ENCODE measurements around the gene NRTN.
"Not testable (repeated sequence)": the region's sequence is repeated elsewhere in the genome, so short reads cannot be mapped to it uniquely, and the experiment has no call there.

NRTN gene

DNA sequence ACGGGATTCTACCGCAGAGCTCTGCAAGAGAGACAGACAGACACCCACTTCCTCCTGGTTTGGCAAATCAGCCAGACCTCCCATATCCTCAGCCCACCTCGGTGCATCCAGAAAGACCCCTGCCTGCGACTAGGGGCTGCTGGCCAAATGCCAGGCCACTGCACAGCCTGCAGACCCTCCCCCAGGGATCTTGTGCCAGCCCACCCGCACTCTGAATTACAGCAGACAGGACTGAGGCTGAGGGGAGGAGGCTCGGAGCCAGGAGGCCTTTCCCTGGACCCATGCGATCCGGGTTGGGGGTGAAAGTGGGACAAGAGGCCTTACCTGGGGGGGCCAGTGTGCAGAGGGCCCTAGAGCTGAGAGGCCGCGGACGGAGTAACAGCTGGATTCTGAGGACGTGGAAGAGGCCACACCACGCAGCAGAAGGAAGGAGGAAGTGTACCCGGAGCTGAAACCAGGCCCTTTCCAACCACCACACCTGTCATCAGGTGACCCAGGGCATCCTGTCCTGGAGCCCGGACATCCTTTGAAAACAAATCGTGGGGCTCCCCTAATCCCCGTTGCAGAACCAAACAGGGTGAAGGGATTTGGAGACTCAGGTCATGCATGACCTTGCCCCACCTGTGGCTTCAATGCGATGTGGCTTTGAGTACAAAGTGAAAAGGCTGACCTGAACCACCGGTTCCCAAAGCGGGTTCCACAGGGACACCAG is 33.6 kb downstream of the NRTN start:
- DNase-seq (ENCODE audit: low read depth in 2 of 2) = no peak

DNA sequence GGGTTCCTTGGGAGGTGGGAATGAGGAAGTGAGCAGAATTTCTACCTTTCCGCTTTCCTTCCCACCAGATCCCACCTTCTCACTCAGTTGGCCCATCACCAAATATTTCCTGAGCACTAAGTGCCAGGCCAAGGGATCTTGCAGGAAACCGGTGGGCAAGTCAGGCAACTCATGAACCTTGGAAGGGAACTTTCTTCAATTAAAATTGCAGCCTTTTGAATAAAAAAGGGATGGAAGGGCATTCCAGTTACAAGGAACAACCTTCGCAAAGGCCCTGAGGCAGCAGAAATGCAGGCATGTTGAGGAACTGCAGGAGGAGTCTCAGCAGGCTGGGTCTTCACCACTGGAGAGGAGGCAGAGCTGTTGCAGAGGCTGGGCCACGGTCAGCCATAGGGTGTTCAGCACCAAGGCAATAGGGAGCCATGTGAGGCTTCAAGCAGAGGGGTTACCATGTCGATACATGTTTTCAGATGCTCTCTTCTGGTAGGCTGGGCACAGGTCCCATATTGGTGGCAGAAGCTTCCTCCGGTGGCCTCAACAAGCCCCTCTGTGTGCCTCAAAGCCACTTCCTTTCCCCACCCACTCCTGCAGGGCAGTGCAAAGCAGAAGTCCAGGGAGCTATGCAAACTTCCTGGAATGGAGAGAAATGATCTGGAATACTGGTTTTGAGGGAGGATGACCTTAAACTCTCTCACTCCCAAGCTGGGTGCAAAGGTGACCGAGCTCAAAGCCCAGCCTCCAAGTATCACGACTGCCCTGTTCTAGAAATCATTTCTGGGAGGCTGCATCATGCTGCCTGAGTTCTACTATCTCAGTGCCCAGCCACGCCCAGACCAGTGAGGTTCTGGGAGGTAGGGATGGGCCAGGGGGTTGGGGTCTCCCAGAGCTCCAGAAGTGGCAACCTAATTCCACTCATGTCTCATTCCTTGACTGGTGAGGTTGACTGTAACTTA is 34.5 kb downstream of the NRTN start, which contains the start of gene FUT6:
Gene FUT6 (minus strand): TSS at position 638 of the 953 bp plus-strand sequence. CDS start 7,135 bp downstream, outside the sequence.
- DNase-seq (ENCODE audit: low read depth in 2 of 2) = no peak

DNA sequence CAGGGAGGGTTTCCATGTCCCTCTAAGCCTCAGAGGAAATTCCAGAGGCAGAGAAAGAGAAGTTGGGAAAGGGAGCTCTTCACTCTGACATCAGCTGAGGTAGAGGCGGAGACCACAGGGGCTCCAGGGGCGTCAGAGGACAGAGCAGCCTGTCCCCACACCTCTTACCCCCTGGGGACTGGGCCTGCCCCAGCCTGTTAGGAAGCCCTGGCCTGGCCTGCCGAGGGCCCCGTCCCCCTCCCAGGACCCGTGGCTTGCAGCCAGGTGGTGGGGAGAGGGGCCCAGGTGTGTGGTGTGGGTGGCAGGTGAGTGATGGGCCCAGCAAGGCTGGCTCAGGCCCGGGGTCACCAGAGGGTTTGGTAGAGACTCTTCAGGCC is 36.9 kb downstream of the NRTN start:
- DNase-seq (ENCODE audit: low read depth in 2 of 2) = not testable (repeated sequence)

DNA sequence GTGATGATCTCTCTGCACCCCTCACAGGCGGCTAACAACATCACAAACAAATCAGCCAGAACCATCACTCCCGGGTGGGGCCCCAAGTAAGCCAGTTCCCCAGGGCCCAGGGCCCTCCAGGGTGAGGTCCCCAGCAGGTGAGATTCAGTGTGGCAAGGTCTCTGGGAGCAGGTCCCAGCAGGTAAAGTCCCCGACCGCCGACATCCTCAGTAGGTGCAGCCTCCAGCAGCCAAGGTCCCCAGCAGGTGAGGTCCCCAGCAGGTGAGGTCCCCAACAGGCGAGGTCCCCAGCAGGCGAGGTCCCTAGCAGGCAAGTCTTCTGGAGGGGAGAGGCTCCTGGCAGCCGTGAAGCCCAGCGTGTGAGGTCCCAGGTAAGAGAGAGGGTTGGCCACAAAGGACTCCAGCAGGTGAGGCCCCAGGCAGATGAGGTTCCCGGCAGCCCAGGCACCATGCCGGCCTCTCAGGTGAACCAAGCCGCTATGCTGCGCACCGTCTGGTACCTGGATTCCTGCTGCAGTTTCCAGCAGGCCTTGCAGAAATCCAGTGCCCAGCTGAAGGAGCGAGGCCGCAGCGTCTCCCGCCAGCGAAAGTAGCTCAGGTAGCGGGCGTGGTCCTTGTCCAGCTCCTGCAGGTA is 38.5 kb downstream of the NRTN start:
- no peak for DNase-seq (ENCODE audit: low read depth in 2 of 2)

DNA sequence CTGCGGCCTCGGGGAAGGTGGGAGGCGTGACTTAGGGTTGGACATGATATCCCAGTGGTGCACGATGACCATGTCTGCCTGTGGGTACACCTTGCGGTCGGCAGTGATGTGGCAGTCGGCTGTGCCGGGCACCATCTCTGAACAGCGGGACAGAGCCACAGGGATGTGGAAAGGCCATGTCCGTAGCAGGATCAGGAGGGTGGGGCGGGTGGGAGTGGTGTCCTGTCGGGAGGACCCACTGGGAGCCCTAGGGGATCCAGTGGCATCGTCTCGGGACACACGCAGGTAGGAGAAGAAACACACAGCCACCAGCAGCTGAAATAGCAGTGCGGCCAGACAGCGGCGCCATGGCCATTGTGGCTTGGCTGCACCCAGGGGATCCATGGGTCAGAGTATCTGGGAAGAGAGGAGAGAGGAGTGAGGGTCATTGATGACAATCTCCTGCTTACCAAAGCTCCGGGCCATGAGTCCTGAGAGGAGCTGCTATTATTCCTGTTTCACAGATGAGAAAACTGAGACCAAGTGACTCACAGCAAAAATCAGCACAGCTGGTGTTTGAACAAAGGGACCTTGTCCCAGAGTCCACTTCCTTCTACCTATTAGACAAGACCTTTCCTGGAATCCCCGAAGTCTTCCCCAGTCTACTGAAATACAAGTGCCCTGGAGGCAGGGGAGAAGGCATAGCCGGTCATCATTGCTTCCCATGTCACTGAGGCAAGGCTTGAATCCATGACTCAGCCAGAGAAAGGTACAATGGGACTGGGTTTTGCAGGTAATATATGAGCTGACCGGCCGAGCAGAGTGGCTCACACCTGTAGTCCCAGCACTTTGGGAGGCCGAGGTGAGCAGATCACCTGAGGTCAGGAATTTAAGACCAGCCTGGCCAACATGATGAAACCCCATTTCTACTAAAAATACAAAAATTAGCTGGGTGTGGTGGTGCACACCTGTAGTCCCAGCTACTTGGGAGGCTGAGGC is 39.9 kb downstream of the NRTN start:
- no peak for DNase-seq (ENCODE audit: low read depth in 2 of 2)

DNA sequence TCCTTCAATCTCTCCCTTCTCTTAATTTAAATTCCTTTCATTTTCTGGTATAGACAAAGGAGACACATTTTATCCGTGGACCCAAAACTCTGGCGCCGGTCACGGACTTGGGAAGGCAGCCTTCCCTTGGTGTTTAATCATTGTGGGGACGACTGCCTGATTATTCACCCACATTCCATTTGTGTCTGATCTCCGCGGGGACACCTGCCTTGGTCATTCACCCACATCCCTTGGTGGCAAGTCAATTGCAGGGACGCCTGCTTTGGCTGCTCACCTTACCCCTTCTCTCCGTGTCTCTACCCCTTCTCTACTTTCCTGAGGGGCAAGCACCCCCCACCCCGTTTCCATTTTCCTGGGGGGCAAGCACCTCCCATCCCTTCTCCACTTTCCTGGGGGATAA is 43.0 kb downstream of the NRTN start:
- not testable (repeated sequence) for DNase-seq (ENCODE audit: low read depth in 2 of 2)

DNA sequence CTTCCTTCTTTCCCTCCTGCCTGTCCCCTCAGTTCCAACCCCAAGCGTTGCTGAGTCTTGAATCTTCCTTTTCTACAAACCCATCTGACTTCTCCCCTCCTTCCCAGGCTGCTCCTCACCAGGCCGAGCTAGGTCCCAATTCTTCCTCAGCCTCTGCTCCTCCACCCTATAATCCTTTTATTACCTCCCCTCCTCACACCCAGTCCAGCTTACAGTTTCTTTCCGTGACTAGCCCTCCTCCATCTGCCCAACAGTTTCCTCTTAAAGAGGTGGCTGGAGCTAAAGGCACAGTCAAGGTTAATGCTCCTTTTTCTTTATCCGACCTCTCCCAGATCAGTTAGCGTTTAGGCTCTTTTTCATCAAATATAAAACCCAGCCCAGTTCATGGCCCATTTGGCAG is 43.8 kb downstream of the NRTN start:
- not testable (repeated sequence) for DNase-seq (ENCODE audit: low read depth in 2 of 2)

DNA sequence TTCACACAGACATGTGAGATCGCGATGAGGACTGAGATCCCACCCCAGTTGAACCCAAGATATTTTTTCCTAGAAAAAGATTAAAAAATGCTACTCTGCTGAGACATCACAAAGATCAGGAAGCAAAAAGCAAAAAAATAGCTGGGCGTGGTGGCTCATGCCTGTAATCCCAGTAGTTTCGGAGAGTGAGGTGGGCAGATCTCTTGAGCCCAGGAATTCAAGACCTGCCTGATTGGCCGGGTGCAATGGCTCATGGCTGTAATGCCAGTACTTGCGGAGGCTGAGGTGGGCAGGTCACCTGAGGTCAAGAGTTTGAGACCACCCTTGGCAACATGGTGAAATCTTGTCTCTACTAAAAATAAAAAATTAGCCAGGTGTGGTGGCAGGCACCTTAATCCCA is 45.3 kb downstream of the NRTN start:
- DNase-seq (ENCODE audit: low read depth in 2 of 2) = no peak

DNA sequence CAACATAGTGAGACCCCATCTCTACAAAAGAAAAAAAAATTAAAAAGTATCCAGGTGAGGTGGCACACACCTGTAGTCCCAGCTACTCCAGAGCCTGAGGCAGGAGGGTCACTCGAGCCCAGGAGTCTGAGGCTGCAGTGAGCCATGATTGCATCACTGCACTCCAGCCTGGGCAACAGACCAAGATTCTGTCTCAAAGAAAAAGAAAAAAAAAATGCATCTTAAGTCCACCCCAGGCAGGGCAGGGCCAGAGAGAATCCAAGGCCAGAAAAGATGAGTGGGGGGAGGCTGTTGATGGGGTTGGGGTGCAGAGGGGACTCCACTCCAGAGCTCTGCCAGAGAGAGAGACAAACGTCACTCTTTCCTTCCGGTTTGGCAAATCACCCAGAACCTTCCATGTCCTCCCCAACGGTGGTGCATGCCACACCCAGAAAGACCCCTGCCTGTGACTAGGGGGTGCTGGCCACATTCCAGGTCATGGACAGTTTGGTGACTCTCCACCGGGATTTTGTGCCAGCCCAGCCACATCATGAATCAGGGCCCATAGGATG is 46.0 kb downstream of the NRTN start:
- peak in 1 of 2 experiments; percentile 26 for DNase-seq (ENCODE audit: low read depth in 2 of 2)

DNA sequence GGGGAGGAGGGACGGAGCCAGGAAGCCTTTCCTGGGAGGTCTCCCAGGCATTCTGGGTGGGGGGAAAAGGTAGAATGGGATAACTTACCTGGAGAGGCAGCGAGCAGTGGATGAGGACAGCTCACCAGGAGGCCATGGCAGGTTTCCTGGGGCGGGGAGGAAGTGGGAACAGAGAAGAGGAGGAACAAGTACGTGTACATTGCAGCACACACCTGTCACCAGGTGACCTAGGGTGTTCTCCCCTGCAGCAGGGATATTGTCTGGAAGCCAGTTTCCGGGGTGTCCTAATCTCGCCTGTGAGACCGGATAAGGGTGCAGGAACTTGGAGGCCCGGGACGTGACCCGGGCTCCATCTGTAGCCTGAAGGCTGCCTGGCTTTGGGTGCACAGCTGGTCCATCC is 46.4 kb downstream of the NRTN start, which contains the start of gene FUT3:
Gene FUT3 (minus strand): TSS at position 148 of the 400 bp plus-strand sequence.
- DNase-seq (ENCODE audit: low read depth in 2 of 2) = no peak

DNA sequence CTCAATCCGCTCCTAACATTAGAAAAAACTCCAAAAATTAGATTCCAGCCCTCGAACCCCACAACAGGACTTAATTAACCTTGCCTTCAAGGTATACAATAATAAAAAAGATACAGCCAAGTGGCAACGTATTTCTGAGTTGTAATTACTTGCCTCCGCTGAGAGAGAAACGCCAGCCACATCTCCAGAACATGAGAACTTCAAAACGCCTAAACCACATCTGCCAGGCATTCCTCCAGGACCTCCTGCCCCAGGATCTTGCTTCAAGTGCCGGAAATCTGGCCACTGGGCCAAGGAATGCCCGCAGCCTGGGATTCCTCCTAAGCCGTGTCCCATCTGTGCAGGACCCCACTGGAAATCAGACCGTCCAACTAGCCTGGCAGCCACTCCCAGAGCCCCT is 49.3 kb downstream of the NRTN start:
- not testable (repeated sequence) for DNase-seq (ENCODE audit: low read depth in 2 of 2)

DNA sequence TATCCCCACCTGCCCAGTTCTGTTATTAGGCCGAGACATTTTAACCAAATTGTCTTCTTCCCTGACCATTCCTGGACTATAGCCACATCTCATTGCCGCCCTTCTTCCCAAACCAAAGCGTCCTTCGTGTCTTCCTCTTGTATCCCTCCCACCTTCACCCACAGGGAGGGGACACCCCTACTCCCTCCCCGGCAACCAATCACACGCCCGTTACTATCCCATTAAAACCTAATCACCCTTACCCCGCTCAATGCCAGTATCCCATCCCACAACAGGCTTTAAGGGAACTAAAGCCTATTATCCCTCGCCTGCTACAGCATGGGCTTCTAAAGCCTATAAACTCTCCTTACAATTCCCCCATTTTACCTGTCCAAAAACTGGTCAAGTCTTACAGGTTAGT is 50.3 kb downstream of the NRTN start:
- not testable (repeated sequence) for DNase-seq (ENCODE audit: low read depth in 2 of 2)

DNA sequence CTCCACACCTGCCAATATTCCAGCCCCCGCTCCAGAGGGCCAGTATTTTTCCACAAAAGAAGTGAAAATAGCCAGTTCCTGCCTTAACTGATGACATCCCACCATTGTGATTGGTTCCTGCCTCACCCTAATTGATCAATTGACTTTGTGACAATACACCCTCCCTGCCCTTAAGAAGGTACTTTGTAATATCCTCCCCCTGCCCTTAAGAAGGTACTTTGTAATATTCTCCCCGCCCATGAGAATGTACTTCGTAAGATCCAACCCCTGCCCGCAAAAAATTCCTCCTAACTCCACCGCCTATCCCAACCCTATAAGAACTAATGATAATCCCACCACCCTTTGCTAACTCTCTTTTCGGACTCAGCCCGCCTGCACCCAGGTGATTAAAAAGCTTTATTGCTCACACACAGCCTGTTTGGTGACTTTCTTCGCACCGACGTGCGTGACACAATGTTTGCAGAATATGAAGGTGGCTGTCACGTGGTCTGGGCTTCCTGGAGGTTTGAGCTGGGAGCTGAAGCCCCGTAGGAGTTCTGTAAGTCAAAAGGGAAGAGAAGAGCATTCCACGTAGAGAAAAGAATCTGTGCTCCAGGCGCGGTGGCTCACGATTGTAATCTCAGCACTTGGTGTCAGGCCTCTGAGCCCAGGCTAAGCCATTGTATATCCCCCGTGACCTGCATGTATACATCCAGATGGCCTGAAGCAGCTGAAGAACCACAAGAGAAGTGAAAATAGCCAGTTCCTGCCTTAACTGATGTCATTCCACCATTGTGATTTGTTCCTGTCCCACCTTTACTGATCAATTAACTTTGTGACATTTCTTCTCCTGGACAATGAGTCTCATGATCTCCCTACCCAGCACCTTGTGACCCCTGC is 52.6 kb downstream of the NRTN start:
- DNase-seq (ENCODE audit: low read depth in 2 of 2) = no peak

DNA sequence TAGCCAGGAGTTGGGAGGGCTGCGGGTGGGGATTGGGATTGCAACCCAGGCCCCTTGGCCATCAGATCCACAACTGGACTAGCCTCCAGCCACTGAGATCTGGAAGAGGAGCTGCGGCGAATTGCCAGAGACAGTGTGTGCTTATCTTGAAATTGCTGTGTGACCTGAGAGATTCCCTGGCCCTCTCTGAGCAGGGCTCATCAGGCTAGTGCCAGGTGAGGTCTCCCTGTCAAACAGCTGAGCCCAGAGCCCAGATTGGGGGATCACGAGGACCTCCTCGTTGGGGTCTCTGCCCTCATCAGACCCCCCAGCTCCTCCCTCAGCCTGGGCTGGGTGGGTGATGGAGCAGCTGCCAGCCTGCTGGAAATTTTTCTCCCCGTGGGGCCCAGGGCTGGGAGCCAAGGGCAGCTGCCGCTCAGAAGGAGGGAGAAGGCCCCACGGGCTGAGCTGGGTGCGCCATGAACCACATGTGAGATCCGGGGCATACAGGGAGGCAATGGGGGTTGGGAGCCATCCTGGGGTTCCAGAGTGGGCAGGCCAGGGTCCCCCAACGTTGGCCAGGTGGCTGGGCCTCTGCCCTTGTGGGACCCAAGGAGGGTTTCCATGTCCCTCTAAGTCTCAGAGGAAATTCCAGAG is 58.3 kb downstream of the NRTN start:
- DNase-seq (ENCODE audit: low read depth in 2 of 2) = no peak

DNA sequence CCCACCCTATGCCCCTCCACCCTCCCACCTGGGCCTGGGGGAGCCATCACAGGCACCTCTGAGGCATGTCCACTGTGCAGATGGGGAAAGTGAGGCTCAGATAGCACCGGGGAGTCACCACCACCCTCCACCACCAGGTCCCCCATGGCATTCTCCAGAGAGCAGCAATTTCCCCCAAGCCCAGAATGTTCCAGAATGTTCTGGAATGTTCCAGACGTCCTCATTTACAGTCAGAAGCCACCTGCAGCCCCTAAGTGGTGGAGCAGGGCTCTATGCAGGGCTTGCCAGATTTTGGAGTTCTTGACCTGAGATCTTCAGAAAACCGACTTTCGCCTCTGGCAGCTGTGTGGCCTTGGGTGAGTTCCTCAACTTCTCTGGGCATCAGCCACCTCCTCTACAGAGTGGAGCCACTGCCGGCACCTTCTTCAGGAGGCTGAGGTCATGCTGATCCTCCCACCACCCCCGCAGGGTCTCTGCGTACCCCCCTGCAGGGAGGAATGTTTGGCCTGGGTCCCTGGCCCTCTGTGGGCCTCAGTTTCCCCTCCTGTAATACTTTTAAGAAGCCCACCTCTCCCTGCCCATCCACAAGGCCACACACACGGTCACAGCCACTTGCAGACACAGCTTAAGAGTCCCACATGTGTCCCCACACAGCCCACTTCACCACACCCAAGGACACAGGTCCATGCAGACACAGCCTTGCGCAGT is 59.3 kb downstream of the NRTN start:
- DNase-seq (ENCODE audit: low read depth in 2 of 2) = no peak

DNA sequence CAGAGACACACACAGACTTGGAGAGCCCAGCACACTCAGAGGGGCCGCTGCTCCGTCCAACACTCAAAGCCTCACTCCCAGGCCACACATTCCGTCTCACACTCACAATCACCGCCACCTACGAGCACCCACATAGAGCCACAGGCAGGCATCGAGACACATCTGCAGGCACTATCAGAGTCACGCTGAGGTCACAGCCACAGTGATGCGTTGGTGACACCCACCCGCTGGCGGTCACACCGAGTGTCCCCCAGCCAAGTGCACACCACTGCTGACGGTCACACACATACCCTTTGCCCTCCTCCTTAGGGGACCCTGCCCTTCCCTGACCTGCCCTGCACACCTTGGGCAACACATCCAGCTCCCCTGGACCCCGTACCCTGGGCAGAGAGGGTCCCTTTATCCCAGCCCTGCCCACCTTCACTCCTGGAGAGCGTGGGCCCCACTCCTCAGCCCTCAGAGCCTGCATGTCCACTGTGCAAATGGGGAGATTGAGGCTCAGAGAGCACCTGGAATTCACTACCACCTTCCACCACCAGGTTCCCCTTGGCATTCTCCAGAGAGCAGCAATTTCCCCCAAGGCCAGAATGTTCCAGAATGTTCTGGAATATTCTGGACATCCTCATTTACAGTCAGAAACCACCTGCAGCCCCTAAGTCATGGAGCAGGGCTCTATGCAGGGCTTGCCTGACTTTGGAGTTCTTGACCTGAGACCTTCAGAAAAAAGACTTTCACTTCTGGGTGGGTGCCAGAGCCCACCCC is 60.0 kb downstream of the NRTN start:
- no peak for DNase-seq (ENCODE audit: low read depth in 2 of 2)

DNA sequence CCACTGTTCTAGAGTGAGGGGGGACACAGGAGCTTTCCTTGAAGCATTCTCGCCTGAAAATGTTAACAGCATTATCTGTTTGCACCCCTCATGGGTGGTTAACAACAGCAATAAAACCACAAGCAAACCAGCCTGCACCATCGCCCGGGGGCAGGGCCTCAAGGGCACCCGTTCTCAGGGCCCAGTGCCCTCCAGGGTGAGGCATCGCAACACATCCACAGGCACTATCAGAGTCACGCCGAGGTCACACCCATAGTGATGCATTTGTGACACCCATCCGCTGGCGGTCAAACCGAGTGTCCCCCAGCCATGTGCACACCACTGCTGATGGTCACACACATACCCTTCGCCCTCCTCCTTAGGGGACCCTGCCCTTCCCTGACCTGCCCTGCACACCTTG is 60.9 kb downstream of the NRTN start:
- no peak for DNase-seq (ENCODE audit: low read depth in 2 of 2)

Measured in fibroblast of skin of left quadriceps (primary cell).